Ovary (tissue), 3 donors: ENCODE results near the gene MYO9B.

Experiments used
- EP300 ChIP-seq: sonication (generic); formaldehyde crosslinking; IDR thresholded peaks from one replicate; pipeline ENCODE4 v1.6.1; 2017; ENCODE audit warnings: antibody characterized with exemption
- POLR2A ChIP-seq: fragments of 450-650 bp; IDR thresholded peaks from one replicate; pipeline ENCODE4 v1.6.1; 2017; ENCODE audit warnings: antibody characterized with exemption, mild to moderate bottlenecking, moderate library complexity
- TF ChIP-seq, protein P1 (sequence below), 3 donors: fragments of 450-650 bp in 2 of 3; fragments of 200-600 bp in 1 of 3; IDR thresholded peaks; one replicate each; pipeline versions ENCODE4 v1.5.1 to v1.8.0; 2016 to 2022; ENCODE audit warnings: antibody characterized with exemption in 3 of 3, mild to moderate bottlenecking in 1 of 3
- donor health status: DM: no; HTN: no; CAD: no.

- TF ChIP-seq, protein P1, sequence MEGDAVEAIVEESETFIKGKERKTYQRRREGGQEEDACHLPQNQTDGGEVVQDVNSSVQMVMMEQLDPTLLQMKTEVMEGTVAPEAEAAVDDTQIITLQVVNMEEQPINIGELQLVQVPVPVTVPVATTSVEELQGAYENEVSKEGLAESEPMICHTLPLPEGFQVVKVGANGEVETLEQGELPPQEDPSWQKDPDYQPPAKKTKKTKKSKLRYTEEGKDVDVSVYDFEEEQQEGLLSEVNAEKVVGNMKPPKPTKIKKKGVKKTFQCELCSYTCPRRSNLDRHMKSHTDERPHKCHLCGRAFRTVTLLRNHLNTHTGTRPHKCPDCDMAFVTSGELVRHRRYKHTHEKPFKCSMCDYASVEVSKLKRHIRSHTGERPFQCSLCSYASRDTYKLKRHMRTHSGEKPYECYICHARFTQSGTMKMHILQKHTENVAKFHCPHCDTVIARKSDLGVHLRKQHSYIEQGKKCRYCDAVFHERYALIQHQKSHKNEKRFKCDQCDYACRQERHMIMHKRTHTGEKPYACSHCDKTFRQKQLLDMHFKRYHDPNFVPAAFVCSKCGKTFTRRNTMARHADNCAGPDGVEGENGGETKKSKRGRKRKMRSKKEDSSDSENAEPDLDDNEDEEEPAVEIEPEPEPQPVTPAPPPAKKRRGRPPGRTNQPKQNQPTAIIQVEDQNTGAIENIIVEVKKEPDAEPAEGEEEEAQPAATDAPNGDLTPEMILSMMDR (IDR thresholded peaks at IDR 0.05), result no peak
- TF ChIP-seq POLR2A, result no peak
- TF ChIP-seq EP300, result no peak
These were observed 19.9 kb upstream of the MYO9B start for GRCh38 chr19:17055636-17056035.
